NCI-H524 treated with DMSO at 0.1 percent for 48 hours (cell line): ENCODE measurements around the gene PSMC3IP.

Experiments
- DNase-seq: peaks from one replicate; lab custom pipeline; 2025; lab: John Stamatoyannopoulos, UW

PSMC3IP gene

DNA sequence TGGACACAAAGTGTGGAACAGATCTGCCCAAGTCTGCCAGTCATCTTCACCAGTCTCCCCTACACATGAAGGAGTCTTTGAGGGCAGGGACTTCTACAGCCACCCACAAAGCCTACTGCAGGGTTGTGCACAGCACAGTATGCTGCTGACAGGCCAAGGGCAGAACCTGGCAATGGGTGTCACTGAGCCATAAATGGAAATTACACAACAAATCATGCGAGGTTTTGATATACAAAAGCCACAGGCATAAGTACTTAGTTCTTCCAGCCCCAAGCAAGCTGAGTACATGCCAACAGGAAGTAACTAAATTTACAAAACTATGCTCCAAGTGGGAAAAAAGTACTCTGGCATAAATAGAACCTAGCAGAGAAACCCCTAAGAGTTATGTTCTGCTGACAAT is 7.8 kb upstream of the PSMC3IP start:
- no peak for DNase-seq

DNA sequence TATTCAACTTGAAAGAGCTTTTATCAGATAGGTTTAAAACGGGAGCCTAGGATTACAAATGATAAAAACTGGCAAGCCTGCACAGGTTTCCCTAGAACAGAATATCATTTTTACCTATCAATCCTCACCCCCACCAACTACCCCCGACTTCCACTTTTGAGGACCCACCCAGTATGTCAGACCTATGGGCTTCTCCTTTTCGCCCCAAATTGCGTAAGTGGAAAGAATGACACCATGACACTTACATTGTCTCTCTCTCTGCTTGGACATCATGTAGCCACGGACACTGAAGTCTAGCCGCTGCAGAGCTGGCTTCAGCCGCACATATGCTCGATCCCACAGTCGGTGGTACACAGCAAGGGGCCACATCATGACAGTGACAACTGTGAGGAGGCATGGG is 7.4 kb upstream of the PSMC3IP start:
- DNase-seq = no peak

DNA sequence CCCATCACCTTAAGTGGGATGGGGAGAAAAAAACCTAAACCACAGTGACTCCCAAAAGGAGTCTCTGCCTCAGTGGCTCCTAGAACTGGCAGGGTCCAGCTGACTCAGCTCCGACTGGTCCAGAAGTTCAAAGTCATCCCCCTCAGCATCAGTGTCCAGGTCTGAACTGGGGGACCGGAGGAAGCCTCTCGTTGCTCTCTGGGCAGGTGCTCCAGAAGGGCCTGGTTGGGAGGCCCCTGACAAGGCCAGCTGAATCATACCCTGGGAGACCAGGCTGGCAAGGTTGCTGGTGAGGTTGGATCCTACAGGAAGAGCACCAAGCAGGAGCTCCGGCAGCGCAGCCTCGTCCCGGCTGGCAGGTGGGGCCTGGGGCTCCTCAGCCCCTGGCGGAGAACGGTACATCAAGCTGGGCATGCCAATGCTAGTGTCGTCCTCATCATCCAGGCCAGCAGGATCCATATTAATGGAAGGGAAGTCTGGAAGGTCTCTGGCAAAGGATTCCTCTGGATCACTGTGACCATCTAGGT is 4.3 kb upstream of the PSMC3IP start:
- DNase-seq = no peak

DNA sequence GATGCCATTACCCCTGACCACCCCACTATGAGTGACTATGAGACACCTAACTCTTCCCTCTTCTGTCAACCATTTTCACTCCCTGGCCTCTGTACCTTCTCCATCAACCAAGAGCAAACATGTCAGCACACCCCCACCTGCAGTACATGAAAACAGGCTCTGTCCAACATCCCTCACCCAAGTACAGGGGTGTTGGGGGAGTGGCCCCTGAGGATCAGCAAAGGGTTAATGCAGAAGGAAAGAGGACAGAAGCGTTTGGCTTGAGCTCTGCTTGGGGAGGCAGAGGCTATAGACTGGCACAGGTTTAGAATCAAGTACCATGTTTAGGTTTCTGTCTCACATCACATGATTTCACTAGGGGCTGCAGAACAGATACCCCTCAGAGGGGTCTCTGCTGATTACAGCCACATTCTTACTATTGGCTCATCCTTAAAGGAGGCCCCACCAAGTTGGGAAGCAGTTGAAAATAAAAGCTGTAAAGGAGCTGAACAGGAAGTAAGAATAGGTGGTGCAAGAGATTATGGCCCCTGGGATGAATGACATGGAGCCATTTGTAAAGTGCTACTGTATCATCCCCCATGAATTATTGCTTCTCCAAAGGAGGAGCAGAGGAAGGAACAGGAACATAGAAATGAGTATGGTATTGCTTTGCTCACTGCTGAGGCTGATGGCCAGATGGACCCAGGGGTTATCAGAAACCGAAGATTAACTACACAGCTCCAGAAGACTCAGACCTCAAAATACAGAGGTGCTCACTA is 2.4 kb upstream of the PSMC3IP start:
- no peak for DNase-seq

- peak; percentile 23 for DNase-seq
These were observed 847 bp upstream of the PSMC3IP start for GRCh38 chr17:42578282-42578869.

DNA sequence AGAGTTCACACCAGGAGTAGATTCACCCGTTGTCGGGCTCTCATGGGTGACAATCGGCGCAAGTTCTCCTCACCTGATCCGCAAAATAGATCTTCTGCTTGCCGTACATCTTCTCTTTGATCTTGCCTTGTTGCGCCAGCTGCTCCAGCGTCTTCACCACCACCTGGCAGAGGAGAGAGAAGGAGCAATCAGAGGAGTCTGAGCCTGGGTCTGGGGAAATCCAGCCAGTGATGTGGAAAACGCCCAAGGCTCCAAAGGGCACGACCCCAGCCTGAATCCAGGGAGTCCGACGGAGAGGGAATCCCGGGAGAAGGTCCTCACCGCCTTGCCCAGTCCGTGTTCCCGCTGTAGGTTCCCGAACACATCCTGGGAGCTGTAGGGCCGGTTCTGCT is 393 bp downstream of the PSMC3IP start:
- no peak for DNase-seq

DNA sequence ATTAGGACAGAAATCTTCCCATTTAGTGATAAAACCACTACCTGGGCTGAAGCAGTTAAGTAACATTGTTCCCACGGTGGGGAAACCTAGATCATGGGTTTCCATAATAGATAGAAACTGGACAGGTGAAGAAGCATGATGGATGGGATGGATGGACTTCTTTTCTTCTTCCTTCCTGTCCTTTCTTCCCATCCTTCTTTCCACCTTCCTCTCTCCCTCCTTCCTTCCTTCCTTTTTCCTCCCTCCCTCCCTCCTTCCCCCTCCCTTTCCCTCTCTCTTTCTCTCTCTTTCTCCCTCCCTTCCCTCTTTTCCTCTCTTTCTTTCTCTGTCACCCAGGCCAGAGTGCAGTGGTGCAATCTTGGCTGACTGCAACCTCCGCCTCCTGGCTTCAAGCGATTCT is 3.1 kb downstream of the PSMC3IP start:
- DNase-seq = no peak

- no peak for DNase-seq
These were observed 4.4 kb downstream of the PSMC3IP start for GRCh38 chr17:42573095-42573494.

GRCh38 chr17:42571435-42572225 is 5.9 kb downstream of the PSMC3IP start:
- no peak for DNase-seq

DNA sequence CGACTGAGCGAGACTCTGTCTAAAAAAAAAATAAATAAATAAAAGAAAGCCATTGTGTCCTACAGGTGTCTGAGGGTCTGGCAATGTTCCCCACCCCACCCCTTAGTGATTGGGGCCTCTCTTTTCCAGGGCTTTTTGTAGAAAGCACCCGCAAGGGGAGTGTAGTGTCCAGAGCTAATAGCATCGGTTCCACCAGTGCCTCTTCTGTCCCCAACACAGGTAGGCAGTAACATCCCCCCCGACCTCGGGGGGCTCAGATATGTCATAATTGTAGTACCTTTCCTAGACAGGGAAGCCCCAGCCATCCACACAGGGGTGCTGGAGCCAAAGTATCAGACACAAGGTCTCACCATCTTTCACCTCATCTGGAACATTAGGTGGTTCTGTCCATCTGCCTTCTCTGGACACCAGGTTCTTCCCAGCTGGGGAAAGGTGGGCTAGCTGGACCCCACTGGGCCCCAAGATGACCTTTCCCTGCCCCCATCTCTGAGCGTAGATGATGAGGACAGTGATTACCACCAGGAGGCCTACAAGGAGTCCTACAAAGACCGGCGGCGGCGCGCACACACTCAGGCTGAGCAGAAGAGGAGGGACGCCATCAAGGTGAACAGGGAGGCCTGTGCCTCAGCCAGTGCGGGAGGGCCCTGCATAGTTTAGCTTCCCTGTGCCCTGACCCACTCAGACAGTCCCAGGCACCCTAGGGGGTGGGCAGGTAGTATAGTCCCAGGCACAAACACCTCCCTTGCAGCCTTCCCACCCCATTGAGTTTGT is 9.0 kb downstream of the PSMC3IP start:
- no peak for DNase-seq

GRCh38 chr17:42566883-42567573 is 10.5 kb downstream of the PSMC3IP start, which contains the start of gene MLX:
Gene MLX, plus strand, starts transcription at chr17:42567100. Its CDS starts 25 bp downstream, at chr17:42567125.
- peak; percentile 15 for DNase-seq

DNA sequence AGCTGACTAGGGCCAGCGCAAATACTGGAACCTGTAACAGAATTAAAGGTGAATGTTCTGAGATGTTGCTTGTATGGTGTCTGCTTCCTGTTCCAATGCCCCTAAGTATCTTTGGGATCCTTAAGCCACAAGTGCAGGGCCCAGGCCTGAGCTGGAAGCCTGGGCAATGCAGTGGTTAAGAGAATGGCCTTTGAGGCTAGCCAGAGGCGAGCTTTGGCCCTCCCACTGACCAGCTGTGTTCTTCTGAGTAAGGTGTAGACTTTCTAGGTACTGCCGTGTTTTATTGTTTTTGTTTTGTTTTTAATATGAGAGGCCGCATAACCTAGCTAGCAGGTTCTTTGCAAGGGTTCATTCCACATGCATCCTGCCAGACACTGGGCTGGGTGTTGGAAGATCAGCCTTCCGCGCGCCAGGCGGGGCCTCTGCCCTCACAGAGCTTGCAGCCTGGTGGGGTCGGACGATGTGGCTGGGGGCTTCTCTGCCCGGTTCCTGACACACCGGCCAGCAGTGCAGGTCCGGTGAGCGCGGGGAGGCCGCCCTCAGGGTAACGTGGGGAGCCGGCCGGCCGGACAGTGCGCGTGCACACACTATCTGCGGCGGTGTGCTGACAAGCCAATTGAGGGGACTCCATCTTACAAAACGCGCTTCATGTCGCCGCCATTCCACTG is 11.2 kb downstream of the PSMC3IP start:
- DNase-seq = no peak

GRCh38 chr17:42565523-42566214 is 11.9 kb downstream of the PSMC3IP start:
- DNase-seq = no peak

DNA sequence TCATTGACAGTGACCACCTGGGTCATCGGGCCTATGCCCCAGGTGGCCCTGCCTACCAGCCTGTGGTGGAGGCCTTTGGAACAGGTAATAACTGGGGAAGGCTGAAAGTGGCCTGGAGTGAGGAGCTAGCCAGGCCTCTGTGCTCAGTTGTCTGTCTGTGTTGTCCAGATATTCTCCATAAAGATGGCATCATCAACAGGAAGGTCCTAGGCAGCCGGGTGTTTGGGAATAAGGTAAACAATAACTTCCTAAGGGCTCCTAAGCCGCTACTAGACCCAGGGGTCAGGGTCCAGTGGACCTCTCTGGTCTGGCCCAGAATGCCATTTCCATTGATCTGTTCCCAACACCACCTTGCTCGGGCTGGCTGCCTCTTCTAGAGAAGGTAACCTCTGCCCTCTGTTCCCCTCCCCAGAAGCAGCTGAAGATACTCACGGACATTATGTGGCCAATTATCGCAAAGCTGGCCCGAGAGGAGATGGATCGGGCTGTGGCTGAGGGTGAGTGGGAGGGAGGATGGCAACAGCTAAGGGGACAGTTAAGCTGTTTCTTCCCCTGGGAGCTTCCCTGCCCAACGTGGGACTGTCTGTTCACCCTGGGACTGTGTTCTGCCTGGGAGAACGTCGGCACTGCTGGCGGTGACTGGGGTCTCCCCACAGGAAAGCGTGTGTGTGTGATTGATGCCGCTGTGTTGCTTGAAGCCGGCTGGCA is 12.6 kb downstream of the PSMC3IP start:
- DNase-seq = no peak

DNA sequence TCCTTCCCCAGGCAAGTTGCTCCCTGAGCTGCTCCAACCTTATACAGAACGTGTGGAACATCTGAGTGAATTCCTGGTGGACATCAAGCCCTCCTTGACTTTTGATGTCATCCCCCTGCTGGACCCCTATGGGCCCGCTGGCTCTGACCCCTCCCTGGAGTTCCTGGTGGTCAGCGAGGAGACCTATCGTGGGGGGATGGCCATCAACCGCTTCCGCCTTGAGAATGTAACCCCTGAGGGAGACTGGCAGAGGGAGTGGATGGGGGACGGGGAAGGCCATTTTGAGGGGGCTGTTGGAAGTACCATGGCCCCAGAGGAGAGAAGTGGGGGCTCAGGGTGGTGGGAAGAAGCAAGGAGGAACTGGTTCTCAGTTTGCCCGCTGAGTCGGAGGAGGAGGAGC is 13.6 kb downstream of the PSMC3IP start:
- DNase-seq = no peak

DNA sequence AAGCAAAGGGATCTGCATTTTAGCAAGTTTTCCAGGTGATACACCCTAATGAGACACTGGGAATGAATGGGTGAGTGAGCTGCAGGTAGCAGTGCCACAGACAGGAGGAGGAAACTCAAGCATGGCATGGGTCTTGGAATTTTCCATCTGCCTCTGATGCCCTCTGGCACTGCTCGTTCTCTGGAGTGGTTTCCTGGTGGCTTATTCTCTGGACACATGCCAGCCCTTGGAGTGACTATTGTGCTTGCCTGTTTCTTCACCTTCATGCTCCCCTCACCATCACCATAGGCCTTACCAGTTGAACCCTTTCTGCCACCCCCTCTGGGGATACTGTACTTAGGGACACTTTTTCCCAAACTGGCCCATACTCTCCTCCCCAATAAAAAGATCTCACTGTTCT is 14.0 kb downstream of the PSMC3IP start:
- no peak for DNase-seq

- DNase-seq = no peak
These were observed 14.4 kb downstream of the PSMC3IP start for GRCh38 chr17:42563143-42563509.

GRCh38 chr17:42562388-42563142 is 15.0 kb downstream of the PSMC3IP start:
- DNase-seq = no peak

- peak; percentile 59 for DNase-seq
These were observed 15.6 kb downstream of the PSMC3IP start, which contains the start of gene COASY for GRCh38 chr17:42561897-42562387. Gene COASY, plus strand, starts transcription at chr17:42562148. Its CDS starts 475 bp downstream, at chr17:42562623.
